ENCODE measurements around the gene LSAMP. TPM values are rescaled to one million over a fixed set of nuclear protein-coding genes. Genes with fewer than 3 reads are reported as not detected.

Gene LSAMP
- total RNA-seq, 2 donors from 2014 or later, result 1.1 to 5.9 TPM

GRCh38 chr3:115930922-115931321, 514.4 kb downstream of the LSAMP start:
- intact Hi-C loops (cut with DNase I), result no loop called here
- H3K4me1 ChIP-seq, result no peaks in the 10 kb centered on the region
- no peaks in the 10 kb centered on the region for H3K36me3 ChIP-seq
- no peaks in the 10 kb centered on the region for H3K27me3 ChIP-seq
- H3K27ac ChIP-seq, result no peak overlapping the region
- H3K9ac ChIP-seq (ENCODE audit: low read depth in 2 of 2, low read length in 2 of 2), result no peak overlapping the region
- H3K9me3 ChIP-seq, result no peaks in the 10 kb centered on the region
- H3K4me3 ChIP-seq, result no peak overlapping the region
- no peak for TF ChIP-seq CTCF (IDR thresholded peaks at IDR 0.05)
- DNase-seq, result no peak

DNA sequence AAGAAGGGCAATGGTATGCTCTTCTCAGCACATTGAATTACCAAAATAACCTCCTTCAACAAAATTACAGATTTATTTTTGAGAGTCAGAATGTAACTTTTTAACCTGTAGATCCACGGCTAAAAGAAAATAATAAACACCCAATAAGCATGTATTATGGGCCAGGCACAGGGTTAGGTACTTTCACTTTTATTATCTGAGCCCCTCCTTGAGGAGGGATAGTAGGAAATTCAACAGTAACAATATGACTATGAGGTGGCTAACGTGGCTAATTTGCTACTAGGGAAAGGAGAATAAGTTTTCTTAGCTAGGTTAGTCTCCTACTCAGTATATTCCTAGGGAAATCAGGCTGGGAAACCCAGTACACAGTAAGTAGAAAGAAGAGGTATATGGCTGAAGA, 515.1 kb downstream of the LSAMP start:
- no peak overlapping the region for H3K4me3 ChIP-seq
- no peak overlapping the region for H3K27ac ChIP-seq
- H3K4me1 ChIP-seq, result no peaks in the 10 kb centered on the region
- intact Hi-C loops (cut with DNase I), result no loop called here
- DNase-seq, result no peak
- no peaks in the 10 kb centered on the region for H3K9me3 ChIP-seq
- no peak for TF ChIP-seq CTCF (IDR thresholded peaks at IDR 0.05)
- no peaks in the 10 kb centered on the region for H3K27me3 ChIP-seq
- H3K9ac ChIP-seq (ENCODE audit: low read depth in 2 of 2, low read length in 2 of 2), result no peak overlapping the region
- H3K36me3 ChIP-seq, result no peaks in the 10 kb centered on the region

DNA sequence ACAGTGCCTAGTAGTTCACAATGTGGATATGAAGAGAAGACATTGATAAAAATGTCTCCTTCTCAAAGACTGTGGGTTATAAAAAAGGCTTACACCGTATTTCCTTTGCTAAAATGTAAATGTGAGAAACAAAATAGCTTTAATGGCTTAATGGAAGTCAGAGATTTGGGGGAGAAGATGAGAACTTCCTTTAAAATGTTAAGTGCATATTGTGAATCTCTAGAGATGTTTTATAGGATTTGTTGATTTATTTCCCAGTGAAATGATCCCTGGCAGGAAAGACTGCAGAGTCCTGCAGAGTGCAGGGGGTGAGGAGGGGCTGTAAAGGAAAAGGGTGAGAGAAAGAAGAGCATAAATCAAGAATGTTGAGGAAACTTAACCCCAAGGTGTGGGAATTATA, 516.9 kb downstream of the LSAMP start:
- Histone ChIP-seq H3K9me3 (no peaks in the 10 kb centered on the region), H3K4me3 (no peak overlapping the region), H3K27me3 (no peaks in the 10 kb centered on the region), H3K27ac (no peak overlapping the region), H3K9ac (ENCODE audit: low read depth in 2 of 2, low read length in 2 of 2) (no peak overlapping the region), H3K4me1 (no peaks in the 10 kb centered on the region), H3K36me3 (no peaks in the 10 kb centered on the region)
- no peak for TF ChIP-seq CTCF (IDR thresholded peaks at IDR 0.05)
- no peak for DNase-seq
- intact Hi-C loops (cut with DNase I), result no loop called here

DNA sequence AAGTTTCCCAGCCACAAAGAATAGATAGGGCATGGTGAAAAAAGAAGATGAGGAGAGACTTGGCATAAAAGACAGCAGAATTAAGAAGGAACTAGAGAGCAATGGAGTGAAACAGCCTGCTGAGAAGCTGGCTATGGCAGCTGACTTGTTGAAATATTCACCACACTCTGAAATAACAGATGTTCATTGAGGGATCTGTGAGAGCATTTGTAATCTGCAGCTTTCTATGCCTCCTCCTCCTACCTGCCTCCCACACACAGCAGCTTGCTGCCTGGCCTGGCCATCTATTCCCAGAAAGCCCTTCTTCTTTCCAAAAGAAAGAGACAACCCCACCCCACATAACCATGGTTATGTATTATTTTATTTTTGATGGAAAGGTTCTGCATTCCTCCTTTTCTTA, 518.1 kb downstream of the LSAMP start:
- no peak for DNase-seq
- no peaks in the 10 kb centered on the region for H3K9me3 ChIP-seq
- intact Hi-C loops (cut with DNase I), result no loop called here

GRCh38 chr3:115922681-115923347, 522.5 kb downstream of the LSAMP start:
- no peak for DNase-seq
- Histone ChIP-seq H3K36me3 (no peaks in the 10 kb centered on the region), H3K9ac (ENCODE audit: low read depth in 2 of 2, low read length in 2 of 2) (no peak overlapping the region), H3K27me3 (no peaks in the 10 kb centered on the region), H3K4me1 (no peaks in the 10 kb centered on the region), H3K9me3 (no peaks in the 10 kb centered on the region), H3K27ac (no peak overlapping the region), H3K4me3 (no peak overlapping the region)
- intact Hi-C loops (cut with DNase I), result no loop called here
- TF ChIP-seq CTCF (IDR thresholded peaks at IDR 0.05), result no peak

More for the DNA sequence above, 518.1 kb downstream of the LSAMP start:
- Histone ChIP-seq H3K36me3 (no peaks in the 10 kb centered on the region), H3K27ac (no peak overlapping the region), H3K4me3 (no peak overlapping the region), H3K27me3 (no peaks in the 10 kb centered on the region), H3K9ac (ENCODE audit: low read depth in 2 of 2, low read length in 2 of 2) (no peak overlapping the region), H3K4me1 (no peaks in the 10 kb centered on the region)
- no peak for TF ChIP-seq CTCF (IDR thresholded peaks at IDR 0.05)

Data from colonic mucosa (tissue), 4 donors.